Measurements from ENCODE around the gene ELAVL3.

DNA sequence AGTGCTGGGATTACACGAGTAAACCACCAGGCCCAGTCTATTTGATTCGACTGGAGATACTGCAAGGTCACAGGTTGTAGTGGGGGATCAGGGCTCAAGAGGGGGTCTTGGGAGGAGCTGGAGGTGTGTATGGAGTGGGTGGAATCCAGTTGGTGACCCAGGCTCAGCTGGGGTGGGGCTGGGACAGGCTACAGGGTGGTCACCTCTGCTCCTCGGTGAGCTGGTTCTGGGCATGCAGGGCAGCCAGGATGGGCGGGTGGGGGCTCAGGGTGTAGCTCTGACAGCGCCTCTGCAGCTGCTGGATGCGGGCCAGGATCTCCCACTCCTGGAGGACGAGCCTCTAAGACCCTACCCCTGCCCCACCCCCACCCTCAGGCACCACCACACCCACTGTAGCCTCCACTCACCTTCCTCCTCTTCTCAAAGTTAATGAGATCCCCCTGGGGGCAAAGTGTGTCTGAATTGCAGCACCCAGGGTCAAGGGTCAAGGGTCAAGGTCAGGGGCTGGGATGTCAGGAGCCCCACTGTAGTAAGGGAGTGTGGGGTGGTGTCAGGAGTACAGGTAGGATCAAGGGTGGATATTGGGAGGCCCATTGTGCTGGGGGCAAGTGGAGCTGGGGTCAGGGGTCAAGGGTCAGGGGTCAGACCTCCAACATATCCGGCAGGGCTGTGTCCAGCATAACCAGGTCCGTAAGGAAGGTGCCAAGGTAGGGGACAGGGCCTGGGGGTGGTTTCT lies 78.9 kb downstream of the ELAVL3 start:
- TF ChIP-seq, protein P1, sequence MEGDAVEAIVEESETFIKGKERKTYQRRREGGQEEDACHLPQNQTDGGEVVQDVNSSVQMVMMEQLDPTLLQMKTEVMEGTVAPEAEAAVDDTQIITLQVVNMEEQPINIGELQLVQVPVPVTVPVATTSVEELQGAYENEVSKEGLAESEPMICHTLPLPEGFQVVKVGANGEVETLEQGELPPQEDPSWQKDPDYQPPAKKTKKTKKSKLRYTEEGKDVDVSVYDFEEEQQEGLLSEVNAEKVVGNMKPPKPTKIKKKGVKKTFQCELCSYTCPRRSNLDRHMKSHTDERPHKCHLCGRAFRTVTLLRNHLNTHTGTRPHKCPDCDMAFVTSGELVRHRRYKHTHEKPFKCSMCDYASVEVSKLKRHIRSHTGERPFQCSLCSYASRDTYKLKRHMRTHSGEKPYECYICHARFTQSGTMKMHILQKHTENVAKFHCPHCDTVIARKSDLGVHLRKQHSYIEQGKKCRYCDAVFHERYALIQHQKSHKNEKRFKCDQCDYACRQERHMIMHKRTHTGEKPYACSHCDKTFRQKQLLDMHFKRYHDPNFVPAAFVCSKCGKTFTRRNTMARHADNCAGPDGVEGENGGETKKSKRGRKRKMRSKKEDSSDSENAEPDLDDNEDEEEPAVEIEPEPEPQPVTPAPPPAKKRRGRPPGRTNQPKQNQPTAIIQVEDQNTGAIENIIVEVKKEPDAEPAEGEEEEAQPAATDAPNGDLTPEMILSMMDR (IDR thresholded peaks at IDR 0.05) = no peak
- no peak for TF ChIP-seq POLR2A (IDR thresholded peaks at IDR 0.05)
